Esophagus squamous epithelium (tissue), 5 donors: ENCODE results near the gene CD58. TPM values are rescaled to one million over a fixed set of nuclear protein-coding genes. Genes with fewer than 3 reads are reported as not detected.

Source experiments
- DNase-seq: peaks from one replicate; lab custom pipeline; 2025; lab: John Stamatoyannopoulos, UW
- H3K27ac ChIP-seq, 4 donors: fragments of 200-600 bp; sonication (generic); one replicate each; pipeline ENCODE4 v1.5.1; 2016 to 2019; ENCODE audit warnings: mild to moderate bottlenecking in 1 of 4
- H3K27me3 ChIP-seq, 4 donors: fragments of 200-600 bp; sonication (generic); 1 replicate in 3 of 4; 2 replicates in 1 of 4; pipeline versions ENCODE4 v1.5.1 to v1.6.0; 2017 to 2021; ENCODE audit warnings: antibody characterized with exemption in 1 of 4
- H3K36me3 ChIP-seq, 3 donors: fragments of 200-600 bp; sonication (generic); one replicate each; pipeline ENCODE4 v1.5.1; 2016 to 2019
- H3K4me1 ChIP-seq, 3 donors: fragments of 200-600 bp; sonication (generic); one replicate each; pipeline ENCODE4 v1.5.1; 2017 to 2019
- H3K4me3 ChIP-seq, 4 donors: fragments of 200-600 bp; sonication (generic); 1 replicate in 3 of 4; 2 replicates in 1 of 4; pipeline ENCODE4 v1.5.1; 2016 to 2019; ENCODE audit warnings: mild to moderate bottlenecking in 2 of 4, moderate library complexity in 1 of 4
- H3K9me3 ChIP-seq, 3 donors: fragments of 200-600 bp; sonication (generic); one replicate each; pipeline ENCODE4 v1.5.1; 2016 to 2019
- CTCF ChIP-seq, 6 experiments: fragments of 450-650 bp in 4 of 6; fragments of 200-600 bp in 2 of 6; sonication (generic) in 2 of 6; IDR thresholded peaks; one replicate each; pipeline ENCODE4 v1.5.1; 2016 to 2019; ENCODE audit warnings: antibody characterized with exemption in 6 of 6, mild to moderate bottlenecking in 4 of 6, moderate library complexity in 4 of 6
- POLR2A ChIP-seq, 4 donors: fragments of 450-650 bp; IDR thresholded peaks; one replicate each; pipeline ENCODE4 v1.6.1; 2017; ENCODE audit warnings: antibody characterized with exemption in 4 of 4, mild to moderate bottlenecking in 4 of 4, moderate library complexity in 3 of 4
- WGBS, 2 donors: methylation state at CpG; one replicate each; pipeline ENCODE4 v1.1.5; 2018; 5-methylcytosine and 5-hydroxymethylcytosine counted together
- intact Hi-C: fragments of 100-400 bp; cut with DNase I; formaldehyde crosslinking; loops from one replicate; pipeline ENCODE4 v1.15.0; 2022
- total RNA-seq, 4 donors: library from RNA; depleted of rRNA; stranded (reverse); fragments of >200 nt; gene quantifications; one replicate each; pipeline ENCODE4 v1.1.0, GENCODE V29; 2016
- donor health status: DM: yes; HTN: yes; CAD: no.

Gene CD58
- total RNA-seq, 4 donors from 2014 or later = 19.4 to 54.4 (median 32.5) TPM

GRCh38 chr1:116508085-116508983 is 62.5 kb downstream of the CD58 start:
- WGBS, 2 donors = 58 to 63% methylated on average over 4 of the region's 4 CpGs
- no peak overlapping the region for H3K4me3 ChIP-seq
- intact Hi-C loops = no loop called here
- no peaks in the 10 kb centered on the region for H3K27me3 ChIP-seq
- no peaks in the 10 kb centered on the region for H3K9me3 ChIP-seq
- peaks cover 25 to 64% (median 38%) of the 10 kb centered on the region in 3 donors for H3K4me1 ChIP-seq
- H3K36me3 ChIP-seq = no peaks in the 10 kb centered on the region
- DNase-seq = no peak
- TF ChIP-seq POLR2A (IDR thresholded peaks at IDR 0.05) (no peak), CTCF (IDR thresholded peaks at IDR 0.05) (no peak)
- peak overlapping the region; percentile 63 to 75 (median 68) for H3K27ac ChIP-seq

GRCh38 chr1:116507631-116508030 is 63.2 kb downstream of the CD58 start:
- TF ChIP-seq CTCF (IDR thresholded peaks at IDR 0.05) = no peak
- no peak for TF ChIP-seq POLR2A (IDR thresholded peaks at IDR 0.05)
- WGBS, 2 donors = 80 to 82% methylated on average over 2 of the region's 2 CpGs
- peaks cover 25 to 68% (median 38%) of the 10 kb centered on the region in 3 donors for H3K4me1 ChIP-seq
- intact Hi-C loops = no loop called here
- DNase-seq = no peak
- peak overlapping the region in 1 of 4 donors; percentile 69 for H3K27ac ChIP-seq
- no peaks in the 10 kb centered on the region for H3K36me3 ChIP-seq
- H3K27me3 ChIP-seq = no peaks in the 10 kb centered on the region
- no peaks in the 10 kb centered on the region for H3K9me3 ChIP-seq
- H3K4me3 ChIP-seq = no peak overlapping the region

GRCh38 chr1:116506132-116507004 is 64.5 kb downstream of the CD58 start:
- no peaks in the 10 kb centered on the region for H3K27me3 ChIP-seq
- H3K4me3 ChIP-seq = no peak overlapping the region
- H3K9me3 ChIP-seq = no peaks in the 10 kb centered on the region
- peaks cover 25 to 79% (median 38%) of the 10 kb centered on the region in 3 donors for H3K4me1 ChIP-seq
- H3K36me3 ChIP-seq = no peaks in the 10 kb centered on the region
- DNase-seq = no peak
- peak overlapping the region in 3 of 4 donors; percentile 66 to 84 (median 82) for H3K27ac ChIP-seq
- 40 to 89% methylated on average over 6 to 7 of the region's 7 CpGs for WGBS, 2 donors
- TF ChIP-seq POLR2A (IDR thresholded peaks at IDR 0.05) (no peak), CTCF (IDR thresholded peaks at IDR 0.05) (no peak)
- intact Hi-C loops = no loop called here

- Histone ChIP-seq H3K27ac (peak overlapping the region; percentile 74 to 84 (median 81)), H3K9me3 (no peaks in the 10 kb centered on the region), H3K4me3 (no peak overlapping the region), H3K27me3 (no peaks in the 10 kb centered on the region), H3K4me1 (peaks cover 23 to 95% (median 36%) of the 10 kb centered on the region in 3 donors), H3K36me3 (no peaks in the 10 kb centered on the region)
- peak; percentile 51 for DNase-seq
- 43 to 53% methylated on average over 8 of the region's 8 CpGs for WGBS, 2 donors
- TF ChIP-seq CTCF (IDR thresholded peaks at IDR 0.05) (no peak), POLR2A (IDR thresholded peaks at IDR 0.05) (peak in 1 of 4 donors; percentile 14)
- intact Hi-C loops = no loop called here
Measured at GRCh38 chr1:116504308-116505156, 66.3 kb downstream of the CD58 start.
